ENCODE results near the gene CHERP.

DNA sequence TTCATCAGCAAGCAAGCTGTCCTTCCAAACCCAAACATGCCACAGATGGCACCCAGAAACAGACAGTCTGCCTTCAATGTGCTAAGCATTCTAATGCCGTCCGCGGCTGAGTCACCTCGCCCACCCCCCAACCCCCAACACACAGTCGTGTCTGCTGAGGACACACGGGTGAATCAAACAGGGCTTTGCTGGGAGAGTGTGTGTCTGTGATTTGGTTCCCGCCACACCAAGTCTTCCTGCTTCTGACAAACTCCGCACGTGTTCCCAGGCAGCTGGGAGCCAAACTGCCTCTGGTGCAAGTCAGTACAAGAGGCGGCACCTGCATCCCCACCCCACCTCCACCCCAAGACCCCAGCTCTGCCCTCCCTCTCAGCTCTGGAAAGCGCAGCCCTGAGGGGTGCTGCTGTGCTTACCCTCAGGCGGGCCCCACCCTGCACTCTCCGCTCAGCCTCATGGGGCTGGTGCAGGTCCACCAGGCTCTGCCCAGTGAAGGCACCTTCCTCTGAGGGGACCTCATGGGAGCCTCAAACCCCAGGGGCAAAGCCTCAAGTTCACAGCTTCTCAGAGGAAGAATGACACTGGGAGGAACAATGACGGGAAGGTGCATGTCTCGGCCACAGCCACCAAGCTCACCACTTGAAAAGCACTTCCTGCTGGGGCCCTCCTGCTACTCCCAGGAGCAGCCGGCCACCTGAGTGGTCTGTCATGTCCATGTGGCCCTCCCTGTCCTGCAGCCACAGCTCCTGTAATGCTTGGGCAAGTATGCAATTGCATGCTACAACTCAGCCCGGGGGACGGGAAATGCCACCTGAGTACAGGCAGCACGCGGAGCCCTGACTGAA lies 45.0 kb upstream of the CHERP start:
- no peak for TF ChIP-seq EZH2 (IDR thresholded peaks at IDR 0.05; ENCODE audit: borderline replicate concordance, low read length)
- TF ChIP-seq, protein P1, sequence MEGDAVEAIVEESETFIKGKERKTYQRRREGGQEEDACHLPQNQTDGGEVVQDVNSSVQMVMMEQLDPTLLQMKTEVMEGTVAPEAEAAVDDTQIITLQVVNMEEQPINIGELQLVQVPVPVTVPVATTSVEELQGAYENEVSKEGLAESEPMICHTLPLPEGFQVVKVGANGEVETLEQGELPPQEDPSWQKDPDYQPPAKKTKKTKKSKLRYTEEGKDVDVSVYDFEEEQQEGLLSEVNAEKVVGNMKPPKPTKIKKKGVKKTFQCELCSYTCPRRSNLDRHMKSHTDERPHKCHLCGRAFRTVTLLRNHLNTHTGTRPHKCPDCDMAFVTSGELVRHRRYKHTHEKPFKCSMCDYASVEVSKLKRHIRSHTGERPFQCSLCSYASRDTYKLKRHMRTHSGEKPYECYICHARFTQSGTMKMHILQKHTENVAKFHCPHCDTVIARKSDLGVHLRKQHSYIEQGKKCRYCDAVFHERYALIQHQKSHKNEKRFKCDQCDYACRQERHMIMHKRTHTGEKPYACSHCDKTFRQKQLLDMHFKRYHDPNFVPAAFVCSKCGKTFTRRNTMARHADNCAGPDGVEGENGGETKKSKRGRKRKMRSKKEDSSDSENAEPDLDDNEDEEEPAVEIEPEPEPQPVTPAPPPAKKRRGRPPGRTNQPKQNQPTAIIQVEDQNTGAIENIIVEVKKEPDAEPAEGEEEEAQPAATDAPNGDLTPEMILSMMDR (conservative IDR thresholded peaks at IDR 0.05 in 1 of 2, IDR thresholded peaks at IDR 0.05 in 1 of 2; ENCODE audit: extremely low read depth in 1 of 2, insufficient read depth in 1 of 2, low read depth in 1 of 2, low read length in 2 of 2) = no peak

Data from mammary epithelial cell (primary cell).